PC-9 (cell line): ENCODE data around the gene SLC9C1. TPM values are rescaled to one million over a fixed set of nuclear protein-coding genes. Genes with fewer than 3 reads are reported as not detected.

Source experiments
- Bru-seq: library from RNA; stranded (reverse); fragments of 400-500 nt; gene quantifications from one replicate; lab custom pipeline; 2021; lab: Mats Ljungman, UMichigan
- BruChase-seq, 2 experiments: library from RNA; stranded (reverse); fragments of 400-500 nt; gene quantifications; one replicate each; lab custom pipeline; 2021; lab: Mats Ljungman, UMichigan
- BruUV-seq: library from RNA; stranded (reverse); fragments of 400-500 nt; replicated peaks from 2 replicates; lab custom pipeline; 2021; lab: Mats Ljungman, UMichigan
- CTCF ChIA-PET: fragments of 300-600 bp; sonication (Branson Sonifier 250); formaldehyde crosslinking; loops from one replicate; lab custom pipeline; 2022; ENCODE audit warnings: antibody characterized with exemption; lab: Charles Lee
- POLR2A ChIA-PET: fragments of 300-600 bp; sonication (Branson Sonifier 250); formaldehyde crosslinking; loops from one replicate; lab custom pipeline; 2022; ENCODE audit warnings: antibody characterized with exemption; ENCODE audit not compliant: unreplicated experiment; lab: Charles Lee
- DNase-seq, 2 experiments: peaks; one replicate each; pipeline versions ENCODE4 v3.0.0 to v3.0.0-alpha.2; 2015 to 2022; ENCODE audit warnings: mixed read lengths in 1 of 2
- H2AFZ ChIP-seq: fragments of 200-600 bp; sonication (generic); 2 replicates; pipeline ENCODE4 v1.8.1; 2017; ENCODE audit warnings: antibody characterized with exemption
- H3F3A ChIP-seq: fragments of 200-600 bp; sonication (generic); 2 replicates; pipeline ENCODE4 v1.8.1; 2017; ENCODE audit warnings: antibody characterized with exemption, mild to moderate bottlenecking, low read depth; ENCODE audit not compliant: insufficient read depth
- H3K27ac ChIP-seq: fragments of 200-600 bp; sonication (generic); 2 replicates; pipeline ENCODE4 v1.6.1; 2016; ENCODE audit warnings: mixed run types
- H3K27me3 ChIP-seq: fragments of 200-600 bp; sonication (generic); 2 replicates; pipeline ENCODE4 v1.6.1; 2016; ENCODE audit warnings: low read depth, mixed run types; ENCODE audit not compliant: insufficient read depth
- H3K36me3 ChIP-seq: fragments of 200-600 bp; sonication (generic); 2 replicates; pipeline ENCODE4 v1.6.1; 2016; ENCODE audit warnings: low read depth, mixed run types
- H3K4me1 ChIP-seq: fragments of 200-600 bp; sonication (generic); replicated peaks from 2 replicates; pipeline ENCODE4 v1.6.1; 2016; ENCODE audit warnings: mixed run types; ENCODE audit not compliant: insufficient read depth
- H3K4me2 ChIP-seq: fragments of 200-600 bp; sonication (generic); 2 replicates; pipeline ENCODE4 v1.6.1; 2017; ENCODE audit warnings: mixed run types
- H3K4me3 ChIP-seq: fragments of 200-600 bp; sonication (generic); 2 replicates; pipeline ENCODE4 v1.6.1; 2016; ENCODE audit warnings: mixed run types
- H3K79me2 ChIP-seq: fragments of 200-600 bp; sonication (generic); 2 replicates; pipeline ENCODE4 v1.6.1; 2017; ENCODE audit warnings: low read depth, mixed run types
- H3K9me2 ChIP-seq: fragments of 200-600 bp; sonication (generic); 2 replicates; pipeline ENCODE4 v1.8.1; 2017; ENCODE audit warnings: mild to moderate bottlenecking; ENCODE audit not compliant: insufficient read depth
- H3K9me3 ChIP-seq: fragments of 200-600 bp; sonication (generic); 2 replicates; pipeline ENCODE4 v1.8.1; 2016; ENCODE audit warnings: low read depth; ENCODE audit not compliant: insufficient read depth
- H4K20me1 ChIP-seq: fragments of 200-600 bp; sonication (generic); 2 replicates; pipeline ENCODE4 v1.8.1; 2017; ENCODE audit not compliant: insufficient read depth
- EZH2 ChIP-seq: fragments of 200-600 bp; sonication (generic); IDR thresholded peaks from 2 replicates; pipeline ENCODE4 v1.8.0; 2017; ENCODE audit warnings: antibody characterized with exemption, low read depth
- intact Hi-C: fragments of 100-400 bp; cut with micrococcal nuclease; formaldehyde crosslinking; loops from one replicate; pipeline ENCODE4 v1.10.0; 2022; ENCODE audit not compliant: unreplicated experiment
- long read RNA-seq: library from polyadenylated mRNA; stranded (forward); transcript quantifications from one replicate; pipeline ENCODE4 v2.0.0, GENCODE V29; 2022
- total RNA-seq: library from RNA; stranded (reverse); gene quantifications from 2 replicates; pipeline ENCODE4 v1.2.3, GENCODE V29; 2021
- TF ChIP-seq, protein P1 (sequence below): fragments of 200-600 bp; sonication (generic); conservative IDR thresholded peaks from 2 replicates; pipeline ENCODE4 v1.6.1; 2017; ENCODE audit warnings: mixed run types, antibody characterized with exemption, mild to moderate bottlenecking, moderate library complexity

Gene SLC9C1
- total RNA-seq (not detected in 2 replicates), Bru-seq, nascent RNA (percentile 5 among the genes with signal in this experiment), BruChase-seq, experiment 1, labeled RNA remaining after a 2-hour chase (percentile 6 among the genes with signal in this experiment), BruChase-seq, experiment 2, labeled RNA remaining after a 6-hour chase (percentile 2 among the genes with signal in this experiment)
- long read RNA-seq: 0 reads

DNA sequence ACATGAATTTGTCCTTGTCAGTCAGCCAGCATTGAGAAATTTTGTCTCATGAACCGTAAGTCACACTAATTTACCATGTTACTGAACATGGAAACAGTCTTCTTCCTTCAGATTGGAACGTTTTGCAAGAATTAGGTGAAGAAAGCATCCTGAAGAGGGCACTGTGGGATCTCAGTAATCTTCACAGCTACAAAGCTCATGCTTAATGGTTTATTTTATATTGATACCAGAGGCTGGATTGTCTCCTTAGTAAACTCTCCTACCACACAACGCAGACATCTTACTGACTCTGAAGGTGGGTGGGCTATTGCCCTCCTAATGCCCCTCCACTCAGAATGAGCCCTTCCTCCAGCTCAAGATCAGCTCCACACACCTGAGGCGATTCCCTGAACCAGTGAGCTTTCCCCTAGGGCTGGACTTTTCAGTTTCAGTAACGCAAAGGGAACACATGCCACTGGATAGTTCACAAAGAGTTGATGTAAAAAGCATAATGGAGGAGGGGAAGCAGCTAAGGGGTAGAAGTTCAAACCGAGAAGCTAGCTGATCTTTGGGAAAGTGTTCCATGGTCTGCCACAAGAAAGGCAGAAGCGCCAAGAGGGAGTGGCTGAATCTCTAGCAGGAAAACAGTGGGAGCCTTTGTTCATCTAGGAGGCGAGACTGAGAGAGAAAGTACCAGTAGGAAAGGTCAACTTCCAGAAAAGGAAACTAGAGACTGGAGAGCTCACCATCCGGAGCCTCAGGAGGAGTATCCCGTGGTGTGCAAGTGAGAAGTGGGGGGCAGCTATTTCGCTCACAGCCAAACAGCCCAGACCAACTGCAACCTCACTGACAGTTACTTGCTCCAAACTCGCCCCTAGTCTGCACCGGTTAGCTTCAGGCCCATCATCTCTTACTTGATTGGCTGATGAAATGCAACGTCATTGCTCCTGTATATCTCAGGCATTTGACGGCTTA is at the start of gene SLC9C1:
Gene SLC9C1 (minus strand): TSS at position 849 of the 954 bp plus-strand sequence. CDS start 7,425 bp downstream, outside the sequence.
- H2AFZ ChIP-seq: no peak within 1 kb of the TSS
- no peaks in the 10 kb centered on the region for H3K27me3 ChIP-seq
- no peak within 1 kb of the TSS for H3K4me3 ChIP-seq
- no TSS peak for BruUV-seq
- no peaks in the 10 kb centered on the region for H4K20me1 ChIP-seq
- peak; percentile 36 to 38 for DNase-seq
- TF ChIP-seq, protein P1, sequence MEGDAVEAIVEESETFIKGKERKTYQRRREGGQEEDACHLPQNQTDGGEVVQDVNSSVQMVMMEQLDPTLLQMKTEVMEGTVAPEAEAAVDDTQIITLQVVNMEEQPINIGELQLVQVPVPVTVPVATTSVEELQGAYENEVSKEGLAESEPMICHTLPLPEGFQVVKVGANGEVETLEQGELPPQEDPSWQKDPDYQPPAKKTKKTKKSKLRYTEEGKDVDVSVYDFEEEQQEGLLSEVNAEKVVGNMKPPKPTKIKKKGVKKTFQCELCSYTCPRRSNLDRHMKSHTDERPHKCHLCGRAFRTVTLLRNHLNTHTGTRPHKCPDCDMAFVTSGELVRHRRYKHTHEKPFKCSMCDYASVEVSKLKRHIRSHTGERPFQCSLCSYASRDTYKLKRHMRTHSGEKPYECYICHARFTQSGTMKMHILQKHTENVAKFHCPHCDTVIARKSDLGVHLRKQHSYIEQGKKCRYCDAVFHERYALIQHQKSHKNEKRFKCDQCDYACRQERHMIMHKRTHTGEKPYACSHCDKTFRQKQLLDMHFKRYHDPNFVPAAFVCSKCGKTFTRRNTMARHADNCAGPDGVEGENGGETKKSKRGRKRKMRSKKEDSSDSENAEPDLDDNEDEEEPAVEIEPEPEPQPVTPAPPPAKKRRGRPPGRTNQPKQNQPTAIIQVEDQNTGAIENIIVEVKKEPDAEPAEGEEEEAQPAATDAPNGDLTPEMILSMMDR: peak; percentile 60
- no peak for TF ChIP-seq EZH2
- H3K27ac ChIP-seq: no peak within 1 kb of the TSS
- H3K4me1 ChIP-seq: no peaks in the 10 kb centered on the region
- no peak within 1 kb of the TSS for H3K4me2 ChIP-seq
- no peaks in the 10 kb centered on the region for H3K36me3 ChIP-seq
- CTCF ChIA-PET: interaction anchor here (0.5 to 1.1 kb wide), 7 partner anchors 16 to 995 kb away, joined by 3 to 6 read pairs (median 3); no protein-coding TSS in a partner anchor
- intact Hi-C loops: loop anchor here (1.0 kb wide), 3 partner anchors 156 to 238 kb away; no protein-coding TSS in a partner anchor
- H3F3A ChIP-seq: no peaks in the 10 kb centered on the region
- H3K79me2 ChIP-seq: no peaks in the 10 kb centered on the region
- POLR2A ChIA-PET: interaction anchor here (0.6 kb wide), 2 partner anchors 18 to 273 kb away, joined by 3 to 16 read pairs; no protein-coding TSS in a partner anchor
- H3K9me2 ChIP-seq: no peaks in the 10 kb centered on the region
- no peaks in the 10 kb centered on the region for H3K9me3 ChIP-seq

DNA sequence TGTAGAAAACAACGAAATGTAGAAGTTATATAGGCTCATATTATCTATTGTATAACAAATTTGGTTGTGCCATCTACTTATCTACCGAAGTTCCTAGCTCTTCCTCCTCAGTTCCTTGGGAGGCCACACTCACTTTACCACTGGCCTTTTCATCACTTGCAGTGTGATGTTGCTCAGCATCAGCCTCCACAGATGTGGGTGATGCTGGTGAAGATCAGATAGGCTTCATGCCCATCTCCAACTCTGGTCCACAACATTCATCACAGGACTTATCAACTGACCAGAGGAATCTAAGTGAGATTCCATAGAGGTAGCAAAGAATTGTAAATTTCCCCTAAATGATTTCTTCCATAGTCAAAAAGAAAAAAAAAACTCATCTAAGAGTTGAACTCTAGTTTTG is 47.4 kb upstream of the SLC9C1 start:
- ChIA-PET POLR2A (no interaction called here), CTCF (no interaction called here)
- Histone ChIP-seq H3K27me3 (no peaks in the 10 kb centered on the region), H3K36me3 (no peaks in the 10 kb centered on the region), H3K4me1 (no peaks in the 10 kb centered on the region), H3K4me3 (no peak overlapping the region), H3K79me2 (no peaks in the 10 kb centered on the region), H3K9me2 (no peaks in the 10 kb centered on the region), H3K9me3 (no peaks in the 10 kb centered on the region), H3F3A (no peaks in the 10 kb centered on the region), H3K27ac (no peak overlapping the region), H3K4me2 (no peak overlapping the region), H4K20me1 (no peaks in the 10 kb centered on the region), H2AFZ (no peak overlapping the region)
- no TSS peak for BruUV-seq
- TF ChIP-seq, protein P1: no peak
- TF ChIP-seq EZH2: no peak
- intact Hi-C loops: no loop called here
- DNase-seq: no peak

DNA sequence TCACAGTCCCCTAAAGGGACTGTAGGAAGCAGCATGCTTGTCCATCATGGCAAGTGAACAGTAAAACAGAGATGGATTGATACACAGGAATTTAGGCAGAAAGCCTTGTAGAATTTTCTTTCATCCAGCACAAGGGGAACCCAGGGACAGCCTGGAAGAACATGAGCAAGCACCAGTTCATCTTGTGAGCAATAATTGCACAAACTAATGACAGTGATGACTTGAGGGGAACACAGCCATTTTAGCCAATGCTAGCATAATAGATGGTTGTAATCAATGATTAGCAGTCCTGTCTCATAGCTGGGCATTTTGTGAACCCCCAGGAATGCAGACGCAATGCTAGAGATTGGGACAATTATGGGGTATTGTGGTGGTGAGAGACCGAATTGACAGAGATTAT is 45.6 kb upstream of the SLC9C1 start:
- no peaks in the 10 kb centered on the region for H3K4me1 ChIP-seq
- ChIA-PET POLR2A (no interaction called here), CTCF (no interaction called here)
- no peaks in the 10 kb centered on the region for H3F3A ChIP-seq
- BruUV-seq: no TSS peak
- H3K79me2 ChIP-seq: no peaks in the 10 kb centered on the region
- intact Hi-C loops: no loop called here
- no peak overlapping the region for H3K4me2 ChIP-seq
- no peak overlapping the region for H3K4me3 ChIP-seq
- H2AFZ ChIP-seq: no peak overlapping the region
- H3K9me2 ChIP-seq: no peaks in the 10 kb centered on the region
- no peak overlapping the region for H3K27ac ChIP-seq
- DNase-seq: no peak
- H3K9me3 ChIP-seq: no peaks in the 10 kb centered on the region
- TF ChIP-seq EZH2: no peak
- TF ChIP-seq, protein P1: no peak
- no peaks in the 10 kb centered on the region for H3K27me3 ChIP-seq
- H3K36me3 ChIP-seq: no peaks in the 10 kb centered on the region
- H4K20me1 ChIP-seq: no peaks in the 10 kb centered on the region
